Fibroblast of peridontal ligament (primary cell): ENCODE data around the gene WBP1L.
A peak's percentile ranks its signal among the peaks of the same experiment; 100 is the strongest.
"Not testable (repeated sequence)": the region's sequence is repeated elsewhere in the genome, so short reads cannot be mapped to it uniquely, and the experiment has no call there.

Source experiments
- DNase-seq: peaks from one replicate; pipeline ENCODE4 v3.0.0-alpha.2; 2010; ENCODE audit errors: extremely low read depth

WBP1L gene

DNA sequence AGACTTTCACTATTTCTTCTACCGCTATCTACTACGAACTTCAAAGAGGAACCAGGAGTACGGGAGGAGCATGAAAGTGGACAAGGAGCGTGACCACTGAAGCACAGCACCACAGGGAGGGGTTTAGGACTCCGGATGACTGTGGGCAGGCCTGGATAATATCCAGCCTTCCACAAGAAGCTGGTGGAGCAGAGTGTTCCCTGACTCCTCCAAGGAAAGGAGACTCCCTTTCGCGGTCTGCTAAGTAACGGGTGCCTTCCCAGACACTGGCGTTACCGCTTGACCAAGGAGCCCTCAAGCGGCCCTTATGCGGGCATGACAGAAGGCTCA is 15.2 kb downstream of the WBP1L start:
- DNase-seq, result not testable (repeated sequence)

DNA sequence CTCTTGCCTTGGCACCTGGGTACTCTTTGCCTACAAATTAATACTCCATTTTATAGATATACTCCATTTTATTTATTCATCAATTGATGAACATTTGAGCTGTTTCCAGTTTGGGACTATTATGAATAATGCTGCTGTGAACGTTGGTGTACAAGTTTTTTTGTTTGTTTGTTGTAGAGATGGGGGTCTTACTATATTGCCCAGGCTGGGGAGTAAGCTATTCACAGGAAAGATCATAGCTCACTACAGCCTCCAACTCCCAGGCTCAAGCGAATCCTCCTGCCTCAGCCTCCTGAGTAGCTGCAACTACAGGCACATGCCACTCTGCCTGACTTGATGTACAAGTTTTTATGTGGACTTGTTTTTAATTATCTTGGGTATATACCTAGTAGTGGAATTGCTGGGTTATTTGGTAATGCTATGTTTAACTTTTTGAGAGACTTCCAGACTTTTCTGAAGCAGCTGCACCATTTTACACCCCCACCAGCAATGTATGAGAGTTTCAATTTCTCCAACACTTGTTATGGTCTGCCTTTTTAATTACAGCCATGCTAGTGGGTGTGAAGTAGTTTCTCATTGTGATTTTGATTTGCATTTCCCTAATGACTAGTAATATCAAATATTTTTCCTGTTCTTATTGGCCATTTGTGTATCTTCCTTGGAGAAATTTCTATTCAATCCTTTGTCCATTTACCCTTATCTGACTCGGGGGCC is 15.9 kb downstream of the WBP1L start:
- peak; percentile 20 for DNase-seq

DNA sequence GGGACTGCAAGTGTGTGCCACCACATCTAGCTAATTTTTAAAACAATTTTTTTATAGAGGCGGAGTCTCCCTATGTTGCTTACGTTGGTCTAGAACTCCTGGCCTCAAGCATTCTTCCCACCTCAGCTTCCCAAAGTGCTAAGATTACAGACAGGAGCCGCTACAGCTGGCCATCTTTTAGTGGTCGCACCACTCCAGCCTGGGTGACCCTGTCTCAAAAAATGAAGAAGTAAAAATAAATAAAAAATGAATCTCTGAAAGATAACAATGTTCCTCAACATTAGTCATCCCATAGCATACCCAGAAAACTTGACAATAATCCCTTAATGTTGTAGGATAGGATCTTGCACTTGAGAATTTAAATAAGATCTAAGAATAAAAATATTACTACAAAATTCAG is 18.2 kb downstream of the WBP1L start:
- no peak for DNase-seq

DNA sequence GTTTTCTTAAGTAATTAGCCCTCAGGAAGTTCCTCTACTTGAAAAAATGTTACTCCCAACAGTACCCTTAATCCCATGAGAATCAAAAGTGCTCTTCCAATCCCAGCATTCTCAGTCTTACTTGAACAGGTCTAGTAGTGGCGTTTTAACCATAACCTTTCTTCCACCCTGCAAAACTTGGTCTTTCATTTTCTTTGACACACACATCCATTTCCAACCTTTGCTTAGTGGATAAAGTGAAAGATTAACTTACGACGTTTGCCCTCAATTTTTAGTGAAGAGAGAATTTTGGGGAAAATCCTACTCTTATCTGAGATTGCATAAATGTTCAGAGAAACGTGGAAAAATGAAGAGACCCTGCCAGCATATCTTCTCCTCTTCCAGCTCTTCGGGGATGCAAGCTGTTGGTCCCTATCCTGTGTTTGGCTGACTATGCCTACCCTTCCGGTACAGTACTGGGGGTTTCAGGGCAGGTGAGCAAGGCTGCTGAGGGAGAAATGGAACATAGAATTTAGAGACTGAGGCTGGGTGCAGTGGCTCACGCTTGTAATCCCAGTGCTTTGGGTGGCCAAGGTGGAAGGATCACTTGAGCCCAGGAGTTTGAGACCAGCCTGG is 18.8 kb downstream of the WBP1L start:
- no peak for DNase-seq

DNA sequence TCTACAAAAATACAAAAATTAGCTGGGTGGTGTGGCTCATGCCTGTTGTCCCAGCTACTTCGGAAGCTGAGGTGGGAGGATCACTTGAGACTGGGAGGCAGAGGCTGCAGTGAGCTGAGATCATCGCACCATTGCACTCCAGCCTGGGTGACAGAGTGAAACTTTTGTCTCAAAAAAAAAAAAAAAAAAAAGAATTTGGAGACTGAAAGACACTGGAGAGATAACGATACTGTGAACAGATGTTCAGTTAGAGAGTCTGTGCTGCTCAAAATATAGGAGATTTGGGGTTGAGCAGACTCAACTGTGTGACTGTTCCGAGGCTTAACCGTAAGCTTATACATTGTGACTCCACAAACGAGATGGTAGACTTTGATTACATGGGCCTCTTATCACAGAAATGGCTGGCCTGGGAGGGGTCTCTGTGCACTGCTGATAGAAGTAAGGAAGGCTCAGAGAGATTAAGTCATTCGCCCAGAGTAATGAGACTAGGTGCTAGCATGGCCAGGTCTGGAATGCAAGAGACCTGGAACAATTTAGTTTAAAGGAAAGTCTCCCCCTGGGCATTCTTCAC is 19.4 kb downstream of the WBP1L start:
- DNase-seq, result no peak

DNA sequence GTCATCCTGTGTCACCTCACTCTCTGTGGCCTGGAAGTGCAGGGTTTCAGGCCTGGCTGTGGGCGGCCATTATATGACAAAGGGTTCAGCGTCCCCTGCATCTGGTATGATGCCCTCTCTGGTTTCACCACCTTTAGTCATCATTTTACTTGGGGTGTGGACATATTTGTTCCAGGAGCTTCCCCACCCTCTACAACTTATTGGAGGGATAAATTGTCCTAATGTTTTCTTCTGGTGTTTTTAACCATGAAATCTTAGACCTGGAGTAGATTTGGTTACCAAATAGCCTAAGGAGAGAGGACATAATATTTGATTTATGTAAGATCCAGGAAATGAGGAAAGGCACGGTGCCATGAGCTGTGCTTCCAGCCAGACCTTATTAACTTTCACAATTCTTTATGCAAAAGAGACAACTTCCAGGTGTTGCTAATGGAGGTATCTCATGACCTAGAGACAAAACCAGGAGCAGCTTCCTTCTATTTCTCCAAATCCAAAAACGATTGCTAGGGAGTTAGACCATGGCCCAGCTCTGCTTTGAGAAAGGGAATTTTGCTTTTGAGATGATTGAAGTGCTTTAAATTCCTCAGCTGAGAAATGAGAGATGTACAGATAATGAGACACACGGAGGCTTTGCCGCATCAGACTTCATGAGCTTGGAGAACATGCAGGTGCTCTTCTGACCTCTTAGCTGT is 20.9 kb downstream of the WBP1L start:
- peak; percentile 86 for DNase-seq

DNA sequence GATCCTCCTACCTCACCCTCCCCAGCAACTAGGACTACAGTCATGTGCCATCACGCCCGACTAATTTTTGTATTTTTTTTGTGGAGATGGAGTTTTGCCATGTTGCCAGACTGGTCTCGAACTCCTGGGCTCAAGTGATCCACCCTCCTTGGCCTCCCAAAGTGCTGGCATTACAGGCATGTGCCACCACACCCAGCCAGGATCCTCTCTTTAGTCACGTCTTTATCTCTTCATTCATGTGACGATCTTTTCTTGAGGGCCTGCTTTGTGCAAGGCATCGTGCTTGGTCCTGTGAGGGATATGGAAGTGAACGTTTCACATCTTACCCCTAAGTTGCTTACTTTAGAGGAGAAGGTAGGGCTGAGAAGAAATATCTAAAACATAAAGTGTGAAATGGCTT is 21.6 kb downstream of the WBP1L start:
- no peak for DNase-seq

DNA sequence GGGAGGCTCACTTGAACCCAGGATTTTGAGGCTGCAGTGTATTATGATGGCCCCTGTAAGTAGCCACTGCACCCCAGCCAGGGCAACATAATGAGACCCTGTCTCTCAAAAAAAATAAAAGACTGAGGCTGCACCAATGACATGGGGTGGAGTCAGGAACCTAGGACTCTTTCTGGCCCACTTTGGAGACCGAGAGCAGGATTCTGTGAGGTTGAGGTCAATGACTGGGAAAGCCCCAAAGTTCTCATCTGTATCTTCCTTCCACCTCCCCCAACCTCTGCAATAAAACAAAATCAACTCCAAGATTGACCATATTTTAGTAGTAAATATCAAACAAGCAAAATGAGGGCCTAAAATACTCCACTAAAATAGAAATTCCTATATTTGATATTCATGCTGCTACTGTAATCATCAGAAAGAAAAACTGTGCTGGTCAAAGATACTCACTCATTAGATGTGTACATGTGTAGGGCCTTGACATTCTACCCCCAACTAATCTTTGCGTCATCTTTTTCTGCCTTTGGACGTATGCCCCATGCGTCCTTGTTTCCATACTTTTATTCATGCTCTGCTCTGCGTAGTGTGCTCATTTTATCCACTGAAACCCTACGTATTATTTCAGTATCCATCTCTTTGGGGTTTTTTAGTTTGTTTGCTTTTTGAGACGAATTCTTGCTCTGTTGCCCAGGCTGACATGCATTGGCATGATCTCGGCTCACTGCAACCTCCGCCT is 23.8 kb downstream of the WBP1L start:
- DNase-seq, result no peak

DNA sequence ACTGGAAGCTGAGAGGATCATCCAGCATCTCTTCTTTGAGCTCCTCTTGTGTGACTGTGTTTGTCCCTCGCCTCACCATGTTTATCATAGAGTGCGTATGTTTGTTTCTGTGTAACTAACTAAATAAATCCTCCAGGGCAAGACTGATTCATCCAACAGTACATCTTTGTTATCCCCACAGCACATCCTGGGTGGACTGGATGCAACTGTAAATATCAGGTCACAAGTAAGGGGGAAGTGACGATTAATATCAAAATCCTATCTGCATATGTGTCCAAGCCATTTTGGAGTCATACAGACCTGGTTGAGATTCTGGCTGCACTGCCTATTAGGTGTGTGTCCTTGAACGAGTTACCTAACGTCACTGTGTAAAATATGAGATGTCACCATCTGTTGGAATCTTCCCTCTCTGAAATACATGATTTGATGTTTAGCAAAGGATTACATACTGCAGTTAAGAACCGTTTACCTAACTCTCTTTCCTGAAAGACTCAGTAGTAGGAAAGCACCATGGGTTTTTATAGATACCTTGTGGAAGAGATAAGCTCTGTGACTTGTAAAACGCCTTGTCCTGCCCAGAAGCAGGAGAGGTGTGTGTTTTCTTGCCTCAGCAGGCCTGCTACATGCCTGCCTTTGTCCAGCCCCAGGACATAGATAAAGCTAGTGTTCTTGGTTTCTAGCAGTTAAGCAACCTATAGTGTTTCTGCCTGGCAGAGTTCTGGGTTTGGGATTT is 25.8 kb downstream of the WBP1L start:
- DNase-seq, result no peak

DNA sequence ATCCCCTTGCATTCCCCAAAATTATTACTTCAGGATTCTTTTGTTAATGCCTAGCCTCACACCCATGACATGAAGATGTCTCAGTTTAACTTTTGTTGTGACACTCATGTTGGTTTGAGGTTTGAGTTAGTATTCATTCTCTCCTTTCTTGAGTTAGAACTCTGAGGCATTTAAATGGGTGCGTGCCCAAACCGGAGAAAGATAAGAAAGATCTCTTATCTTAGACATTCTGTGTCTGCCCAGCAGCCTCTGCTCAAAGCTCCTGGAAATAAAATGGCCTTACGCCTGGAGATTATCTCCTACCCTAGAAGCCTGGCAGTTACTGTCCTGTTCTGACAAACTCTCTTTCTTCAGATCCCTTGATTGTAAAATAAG is 26.3 kb downstream of the WBP1L start:
- no peak for DNase-seq

DNA sequence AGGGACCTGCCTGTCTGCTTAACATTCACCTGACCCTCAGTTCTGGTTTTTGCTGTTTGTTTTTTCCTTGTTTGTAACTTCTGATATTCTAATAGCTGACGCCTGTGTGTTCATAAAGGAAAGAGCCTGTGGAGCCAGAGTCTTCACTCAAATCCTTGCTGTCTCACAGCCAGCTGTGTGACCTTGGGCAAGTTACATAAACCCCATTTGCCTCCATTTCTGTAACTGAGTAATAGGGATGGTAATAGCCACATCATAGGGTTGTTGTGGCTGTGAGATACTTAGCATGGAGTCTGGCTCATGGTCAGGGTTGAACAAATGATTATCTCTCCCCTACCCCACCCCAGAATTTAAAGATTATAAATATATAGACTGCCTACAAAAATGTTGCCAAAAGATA is 27.0 kb downstream of the WBP1L start:
- DNase-seq, result no peak

DNA sequence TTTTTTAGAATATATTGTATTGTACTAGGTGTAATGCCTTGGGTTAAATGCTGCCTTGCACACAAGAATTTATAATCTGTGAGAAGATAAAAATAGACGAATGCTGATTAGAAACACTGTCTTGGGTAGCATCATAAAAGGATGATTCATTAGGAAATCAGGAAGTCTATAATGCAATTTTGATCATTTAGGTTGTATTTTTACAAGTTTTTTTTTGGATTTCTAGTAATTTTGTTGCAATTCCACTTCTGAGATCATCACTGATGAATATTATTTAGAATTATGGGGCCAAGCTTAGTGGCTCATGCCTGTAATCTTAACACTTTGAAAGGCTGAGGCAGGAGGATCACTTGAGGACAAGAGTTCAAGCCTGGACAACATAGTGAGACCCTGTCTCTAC is 29.6 kb downstream of the WBP1L start:
- DNase-seq, result no peak

DNA sequence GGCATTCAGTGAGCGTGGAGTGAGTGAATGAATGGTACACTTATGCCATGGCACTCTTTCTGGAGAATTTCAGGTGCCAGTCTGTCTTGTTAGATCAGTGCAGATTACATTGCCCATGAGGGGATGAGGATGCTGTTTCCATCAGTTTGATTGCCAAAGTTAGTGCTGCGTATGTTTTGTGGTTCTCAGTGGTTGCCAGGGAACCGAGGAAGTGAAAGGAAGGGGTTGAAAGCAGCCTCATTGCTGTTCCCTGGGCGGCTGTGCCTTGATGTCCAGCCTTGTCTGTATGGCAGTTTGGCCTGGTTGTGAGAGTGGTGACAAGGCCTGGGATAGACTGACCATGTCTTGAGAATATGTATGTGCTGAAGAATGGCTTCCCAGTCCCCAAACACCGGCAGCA is 30.2 kb downstream of the WBP1L start:
- peak; percentile 50 for DNase-seq

DNA sequence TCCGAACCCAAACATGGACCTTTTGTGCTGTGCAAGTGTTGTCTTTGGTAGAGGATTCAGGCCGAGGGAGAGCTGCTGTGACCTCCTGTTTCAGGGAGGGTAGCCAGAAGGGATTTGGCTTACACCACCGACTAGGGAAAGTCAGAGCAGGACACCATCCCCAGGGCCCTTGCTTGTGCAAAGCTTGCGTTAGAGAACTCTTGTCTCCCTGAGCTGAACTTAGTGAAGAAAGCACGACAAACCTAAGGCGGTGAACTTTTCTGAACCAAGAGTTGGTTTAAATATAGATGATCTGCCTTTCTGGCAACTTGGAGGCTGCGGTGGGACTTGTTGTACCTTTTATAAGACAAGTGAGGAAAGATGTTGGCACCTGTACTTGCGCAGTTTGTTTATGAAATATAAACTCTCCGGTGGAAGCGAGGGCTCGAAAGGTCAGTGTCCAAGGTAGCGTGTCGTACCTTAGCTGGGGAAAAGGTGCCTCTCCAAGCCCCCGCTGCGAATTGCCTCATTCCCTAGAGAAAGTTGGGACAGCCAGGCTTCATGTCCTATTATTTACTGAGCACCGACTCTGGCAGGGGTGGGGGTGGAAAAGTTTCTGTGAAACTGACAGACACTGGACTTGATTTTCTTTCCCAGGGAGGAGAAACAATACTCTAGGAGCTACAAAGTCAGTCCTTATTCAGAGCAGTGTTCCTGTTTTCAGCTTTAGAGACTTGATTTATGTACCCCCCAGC is 31.6 kb downstream of the WBP1L start:
- DNase-seq, result no peak

DNA sequence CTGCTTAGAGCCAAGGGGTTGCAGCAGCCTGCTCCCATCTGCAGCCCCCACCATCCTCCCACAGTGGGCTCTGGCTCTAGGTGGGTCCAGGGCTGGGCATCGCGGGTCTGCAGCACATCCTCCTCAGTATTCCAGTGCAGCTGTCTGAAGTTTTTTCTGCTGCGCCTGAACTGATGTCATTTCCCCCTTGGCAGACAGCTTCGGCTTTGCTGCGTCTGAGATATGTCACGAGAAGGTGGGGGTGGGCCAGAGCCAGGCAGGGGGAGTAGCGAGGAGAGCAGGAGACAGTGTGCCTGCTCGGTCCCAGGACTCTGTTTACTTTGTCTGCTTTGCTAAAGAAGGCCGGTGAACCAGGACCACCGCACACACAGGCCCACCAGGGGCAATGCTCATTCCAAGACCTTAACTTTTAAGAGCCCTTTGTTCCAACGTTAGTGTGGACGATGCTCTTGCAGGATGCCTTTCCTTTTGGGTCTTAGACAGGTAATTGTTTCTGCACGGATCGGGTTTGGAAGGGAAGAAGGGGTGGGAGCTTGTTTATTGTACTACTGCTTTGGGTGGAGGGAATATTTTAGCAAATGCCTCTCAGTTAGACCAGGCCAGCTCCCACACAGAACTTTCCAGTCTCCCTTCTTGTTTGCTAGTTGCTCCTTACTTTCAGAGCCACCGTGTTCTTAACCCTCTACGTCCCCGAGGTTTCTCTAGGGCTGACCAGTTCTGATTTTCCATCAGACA is 32.4 kb downstream of the WBP1L start:
- peak; percentile 74 for DNase-seq

DNA sequence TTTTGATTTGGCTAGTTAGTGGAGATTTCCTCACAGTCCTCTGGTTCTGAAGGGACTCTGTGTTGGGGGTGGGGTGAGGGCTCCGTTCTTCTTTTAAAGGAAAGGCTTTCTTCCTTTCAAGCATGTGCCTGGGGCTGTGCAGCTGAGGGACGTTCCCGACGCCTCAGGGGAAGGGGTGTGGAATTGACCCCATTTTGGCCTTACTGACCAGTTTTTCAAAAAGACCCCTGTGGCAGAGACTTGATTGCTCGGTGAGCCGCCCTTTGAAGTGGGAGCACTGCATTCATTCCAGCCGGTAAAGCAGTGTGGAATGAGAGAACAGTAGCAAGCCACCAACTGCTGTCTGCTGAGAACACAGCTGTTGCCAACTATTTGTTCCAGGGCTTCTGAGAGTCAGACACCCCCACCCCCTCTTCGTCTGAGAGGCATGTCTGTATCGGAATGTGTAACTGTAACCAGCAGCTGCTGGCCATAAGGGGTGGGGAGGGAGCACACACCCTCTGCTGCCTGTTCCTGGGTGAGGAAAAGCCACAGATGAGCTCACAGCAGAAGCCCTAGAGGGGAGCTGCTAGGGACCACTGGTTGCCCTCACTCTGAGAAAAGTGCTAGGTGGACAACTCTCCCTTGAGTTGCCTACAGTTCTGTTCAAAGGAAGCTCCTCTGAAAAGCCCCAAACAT is 33.2 kb downstream of the WBP1L start:
- DNase-seq, result peak; percentile 91

DNA sequence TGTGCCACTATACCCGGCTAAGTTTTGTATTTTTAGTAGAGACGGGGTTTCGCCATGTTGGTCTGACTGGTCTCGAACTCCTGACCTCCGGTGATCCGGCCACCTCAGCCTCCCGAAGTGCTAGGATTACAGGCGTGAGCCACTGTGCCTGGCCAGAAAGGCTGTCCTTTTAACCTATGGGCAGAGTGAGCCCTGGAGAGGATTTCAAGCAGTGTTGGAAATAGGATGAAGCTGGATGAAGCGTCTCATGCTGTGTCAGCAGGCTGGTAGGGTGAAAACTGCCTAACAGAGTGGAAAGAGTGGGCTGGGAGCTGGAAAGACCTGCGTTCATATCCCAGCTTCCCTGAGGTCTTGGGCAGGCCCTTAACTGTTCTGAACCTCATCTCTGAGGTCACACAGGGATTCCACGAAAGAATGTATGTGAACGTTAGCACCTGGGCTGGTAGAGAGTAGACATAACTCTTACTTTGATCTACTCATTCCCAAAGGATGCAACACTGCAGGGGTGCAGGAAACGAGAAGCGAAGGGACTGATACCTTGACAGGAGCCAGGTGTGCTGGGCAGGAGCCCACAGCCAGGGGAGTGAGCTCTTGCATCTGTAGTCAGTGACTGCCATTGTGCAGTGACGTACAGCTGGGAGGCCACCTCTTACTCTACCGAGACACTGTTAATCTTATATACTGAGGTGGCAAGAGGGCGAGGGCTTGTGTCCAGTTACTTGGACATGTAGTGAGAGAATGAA is 34.1 kb downstream of the WBP1L start:
- DNase-seq, result no peak

DNA sequence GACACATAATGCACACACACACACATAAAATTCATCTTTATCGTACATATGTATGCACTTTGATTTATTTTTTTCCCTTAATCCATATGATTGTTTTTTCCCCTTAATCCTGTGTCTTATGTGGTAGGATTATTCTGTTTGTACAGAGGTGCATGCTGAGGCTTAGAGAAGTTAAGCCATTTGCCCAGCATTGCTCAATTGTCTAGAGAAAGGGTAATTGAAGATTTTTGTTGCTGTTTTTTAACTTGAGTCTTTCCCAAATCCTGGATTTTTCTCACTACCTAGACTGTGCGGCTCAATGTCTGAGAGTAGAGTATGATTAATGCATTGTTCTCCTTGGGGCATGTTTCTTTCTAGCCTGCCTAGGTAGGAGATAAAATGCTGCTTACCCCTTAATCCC is 35.0 kb downstream of the WBP1L start:
- no peak for DNase-seq
